GM10266 (cell line): ENCODE results near the gene ADAMTSL4.

Experiments used
- DNase-seq: peaks from one replicate; pipeline ENCODE4 v3.0.0; 2012; ENCODE audit errors: extremely low spot score
- TF ChIP-seq, protein P1 (sequence below): IDR thresholded peaks from 2 replicates; pipeline ENCODE4 v1.5.1; 2012; ENCODE audit warnings: mild to moderate bottlenecking, low read depth; ENCODE audit not compliant: control insufficient read depth, insufficient read depth; ENCODE audit errors: missing control alignments

The ADAMTSL4 gene

DNA sequence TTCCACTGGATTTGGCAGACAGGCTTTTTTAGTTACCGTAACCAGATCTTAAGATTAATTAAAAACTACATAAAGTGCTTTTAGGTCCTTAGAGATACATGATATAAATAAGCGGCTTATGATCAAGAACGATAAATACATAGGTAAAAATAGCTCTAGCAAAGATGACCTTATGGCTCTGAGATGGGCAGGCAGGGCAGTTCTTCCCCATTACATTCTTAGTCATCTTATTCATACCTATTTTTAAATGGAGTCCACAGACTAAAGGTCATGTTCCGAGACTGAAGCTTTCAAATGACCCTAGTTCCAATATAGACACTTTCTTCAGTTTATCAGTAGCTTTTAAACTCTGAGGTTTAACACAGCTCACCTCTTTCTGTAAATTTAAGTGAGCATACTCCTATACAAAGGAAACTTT is 25.9 kb downstream of the ADAMTSL4 start:
- TF ChIP-seq, protein P1, sequence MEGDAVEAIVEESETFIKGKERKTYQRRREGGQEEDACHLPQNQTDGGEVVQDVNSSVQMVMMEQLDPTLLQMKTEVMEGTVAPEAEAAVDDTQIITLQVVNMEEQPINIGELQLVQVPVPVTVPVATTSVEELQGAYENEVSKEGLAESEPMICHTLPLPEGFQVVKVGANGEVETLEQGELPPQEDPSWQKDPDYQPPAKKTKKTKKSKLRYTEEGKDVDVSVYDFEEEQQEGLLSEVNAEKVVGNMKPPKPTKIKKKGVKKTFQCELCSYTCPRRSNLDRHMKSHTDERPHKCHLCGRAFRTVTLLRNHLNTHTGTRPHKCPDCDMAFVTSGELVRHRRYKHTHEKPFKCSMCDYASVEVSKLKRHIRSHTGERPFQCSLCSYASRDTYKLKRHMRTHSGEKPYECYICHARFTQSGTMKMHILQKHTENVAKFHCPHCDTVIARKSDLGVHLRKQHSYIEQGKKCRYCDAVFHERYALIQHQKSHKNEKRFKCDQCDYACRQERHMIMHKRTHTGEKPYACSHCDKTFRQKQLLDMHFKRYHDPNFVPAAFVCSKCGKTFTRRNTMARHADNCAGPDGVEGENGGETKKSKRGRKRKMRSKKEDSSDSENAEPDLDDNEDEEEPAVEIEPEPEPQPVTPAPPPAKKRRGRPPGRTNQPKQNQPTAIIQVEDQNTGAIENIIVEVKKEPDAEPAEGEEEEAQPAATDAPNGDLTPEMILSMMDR: no peak
- DNase-seq: no peak

DNA sequence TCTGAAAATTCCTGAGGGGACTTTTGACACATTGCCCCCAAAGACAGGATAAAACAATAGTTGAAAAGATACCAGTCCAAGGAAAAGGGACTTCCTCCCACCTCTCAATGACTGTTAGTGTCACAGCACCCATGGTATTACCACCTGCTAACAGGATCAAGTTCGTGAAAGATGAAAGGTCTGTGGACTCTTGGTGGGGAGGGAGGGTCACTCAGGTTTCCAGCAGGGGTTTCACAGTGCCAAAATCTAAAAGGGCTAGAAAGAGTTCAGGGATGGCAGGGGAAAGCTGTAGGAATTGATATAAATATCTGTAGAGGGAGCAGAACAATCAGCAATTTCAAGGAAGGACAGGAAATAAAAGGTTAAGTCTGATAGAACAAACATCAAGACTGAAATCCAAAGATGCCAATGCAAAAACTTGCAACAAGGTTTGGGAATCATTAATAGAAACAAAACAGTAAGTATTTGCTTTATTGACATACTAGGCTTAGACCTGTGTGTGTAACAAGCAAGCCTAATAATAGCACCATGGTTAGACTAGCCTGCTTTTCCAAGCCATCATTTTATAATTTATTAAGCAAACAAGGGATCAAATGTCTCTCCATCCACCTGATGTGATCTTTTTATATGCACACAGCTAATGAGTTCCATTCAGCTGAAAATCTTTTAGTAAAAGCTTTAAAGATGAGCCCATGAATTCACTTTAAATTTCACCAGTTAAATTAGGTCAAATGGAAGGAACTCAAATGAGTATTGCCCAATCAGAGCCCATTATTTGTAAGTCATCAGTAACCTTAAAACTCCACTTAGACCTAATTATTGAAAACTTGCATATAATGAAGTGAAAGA is 26.5 kb downstream of the ADAMTSL4 start:
- TF ChIP-seq, protein P1: no peak
- no peak for DNase-seq

DNA sequence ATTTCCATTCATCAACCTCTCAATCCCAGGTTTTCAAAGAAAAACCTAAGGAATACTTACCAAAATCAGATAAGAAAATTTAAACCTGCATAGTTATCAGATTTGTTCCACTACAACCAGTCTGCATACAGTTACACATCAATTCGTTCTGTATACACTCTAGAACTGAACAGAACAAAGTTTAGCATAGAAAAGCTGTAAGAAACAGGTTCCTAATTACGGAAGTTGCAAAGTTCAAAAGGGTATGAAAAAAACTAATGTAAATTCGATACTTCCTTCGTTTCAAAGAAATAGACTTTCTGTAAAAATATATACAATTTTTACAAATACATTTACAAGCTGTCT is 27.1 kb downstream of the ADAMTSL4 start:
- TF ChIP-seq, protein P1: no peak
- DNase-seq: no peak

DNA sequence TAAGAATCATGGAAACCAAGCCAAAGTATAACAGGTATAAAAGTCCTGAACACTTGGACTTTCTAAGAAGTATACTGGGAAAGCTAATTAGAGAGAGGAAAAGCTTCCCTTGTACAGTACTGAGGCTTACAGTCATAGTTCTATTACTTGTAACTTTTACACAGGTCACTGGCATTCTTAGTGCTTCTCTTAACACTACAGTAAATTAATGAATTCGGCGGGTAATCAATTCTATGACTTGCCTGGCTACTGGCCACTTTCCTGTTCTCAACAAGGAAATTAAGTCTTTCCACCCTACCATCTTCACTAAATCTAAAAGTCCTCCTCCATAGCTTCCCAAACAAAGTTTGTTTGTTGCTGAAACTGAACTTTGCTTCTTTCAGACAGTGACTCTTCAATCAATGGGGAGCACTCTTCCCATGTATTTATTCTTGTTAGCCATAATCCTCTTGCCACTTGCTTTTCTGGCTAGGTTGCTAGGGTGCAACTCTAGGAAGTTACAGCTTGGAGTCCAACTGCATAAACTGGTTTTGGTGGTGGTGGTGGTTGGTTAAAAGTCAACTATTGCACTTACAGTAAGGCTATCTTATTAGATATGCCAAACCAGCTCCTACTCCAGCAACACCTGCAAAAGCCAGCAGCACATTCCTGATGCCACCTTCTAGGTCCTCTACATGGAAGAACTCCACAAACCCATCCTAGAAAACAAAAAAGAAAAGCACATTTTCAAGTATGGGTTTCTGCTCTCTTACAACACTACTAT is 27.8 kb downstream of the ADAMTSL4 start:
- TF ChIP-seq, protein P1: no peak
- no peak for DNase-seq

DNA sequence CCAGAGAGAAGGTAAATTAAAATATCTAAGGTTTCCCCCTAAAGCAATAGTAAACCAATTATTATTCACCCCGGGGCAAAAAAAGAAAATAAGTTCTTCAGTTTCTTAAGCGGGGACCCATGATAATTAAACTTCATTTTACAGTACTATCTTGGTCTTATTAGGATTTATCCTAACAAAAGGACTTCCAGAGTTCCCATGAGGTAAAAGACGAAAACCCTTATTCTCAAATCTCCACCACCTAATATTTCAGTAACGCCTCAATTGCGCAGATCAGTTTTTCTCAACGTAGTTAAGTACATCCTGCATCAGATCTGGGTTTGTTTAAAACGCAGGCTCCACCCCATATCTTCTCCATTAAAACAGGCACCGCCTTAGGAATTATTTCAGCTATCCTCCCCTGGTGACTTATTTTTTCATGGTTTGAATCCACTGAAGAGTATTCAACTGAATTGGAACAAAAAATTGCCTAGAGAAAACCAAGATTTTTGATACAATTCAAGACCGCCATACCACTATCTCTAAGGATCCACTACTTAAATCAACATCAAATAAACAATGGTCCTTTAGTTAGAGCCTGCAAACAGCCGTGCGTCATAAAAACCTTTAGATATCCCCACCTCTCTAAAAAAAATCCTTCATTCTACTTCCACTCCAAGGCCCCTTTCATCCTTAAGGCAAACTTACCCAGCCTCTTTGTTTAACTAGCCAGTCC is 28.5 kb downstream of the ADAMTSL4 start:
- TF ChIP-seq, protein P1: no peak
- DNase-seq: no peak

DNA sequence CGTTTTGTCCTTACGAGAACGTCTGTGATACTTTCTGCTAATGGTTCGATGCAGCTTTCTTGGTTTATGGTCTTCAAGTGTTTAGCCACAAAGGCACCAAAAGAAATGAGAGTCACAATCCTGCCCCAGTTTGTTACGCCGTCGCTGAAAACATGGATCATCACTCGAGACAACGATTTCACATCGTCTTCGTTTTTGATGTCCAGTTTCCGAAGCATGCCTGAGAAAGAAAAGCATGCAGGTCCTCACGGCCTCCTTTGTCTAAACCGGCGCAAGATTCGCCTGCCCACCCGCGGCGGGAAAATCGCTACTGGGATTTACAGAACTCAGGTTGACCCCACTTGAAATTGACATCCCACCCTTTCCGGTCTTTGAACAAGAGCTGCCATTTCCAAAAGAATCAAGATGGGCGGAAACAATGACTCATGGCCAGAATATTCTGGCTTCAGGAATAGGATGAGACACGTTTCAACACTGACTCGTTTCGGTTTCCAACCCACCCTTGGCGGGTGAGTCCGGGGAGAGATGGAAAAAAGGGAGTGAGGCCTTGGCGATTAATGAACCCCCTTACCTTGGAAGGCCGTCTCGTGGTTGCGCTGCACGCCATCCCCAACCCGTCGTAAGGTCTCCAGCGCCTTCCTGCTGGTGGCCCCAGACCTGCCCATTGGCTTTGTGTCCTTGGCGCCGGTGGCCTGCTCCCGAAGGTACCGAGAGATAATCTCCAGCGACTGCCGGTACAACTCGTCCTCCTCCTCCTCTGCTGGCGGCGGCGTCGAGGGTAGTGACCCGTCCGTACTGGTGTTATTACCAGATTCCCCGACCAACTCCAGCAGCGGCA is 29.3 kb downstream of the ADAMTSL4 start:
- TF ChIP-seq, protein P1: no peak
- no peak for DNase-seq
